ENCODE results near the gene DPEP1.

DPEP1 gene

DNA sequence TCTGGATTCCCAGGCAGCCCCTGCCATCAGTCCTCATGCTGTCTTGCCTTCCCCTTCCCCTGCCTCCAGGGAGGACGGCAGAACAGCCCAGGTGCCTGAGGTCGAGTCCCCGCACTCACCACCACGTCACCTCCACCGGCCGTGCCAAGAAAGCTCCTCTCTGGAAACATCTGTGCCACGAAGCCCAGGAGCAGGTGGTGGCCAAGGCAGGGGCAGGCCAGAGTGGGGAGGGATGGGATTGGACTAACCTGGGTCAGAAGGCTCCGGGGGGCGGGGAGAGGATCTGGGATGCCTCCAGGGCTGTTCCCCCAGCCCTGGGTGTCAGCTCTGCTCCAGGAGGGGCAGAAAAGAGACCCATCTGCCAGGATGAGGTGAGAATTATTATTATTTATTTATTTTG lies 7.4 kb upstream of the DPEP1 start:
- Histone ChIP-seq H3K36me3 (replicated peaks; ENCODE audit: low read depth, low read length) (no peaks in the 10 kb centered on the region), H3K4me3 (ENCODE audit: low read length) (no peak overlapping the region), H2AFZ (ENCODE audit: low read depth, low read length) (no peak overlapping the region), H3K9ac (ENCODE audit: low read length) (no peak overlapping the region), H3K79me2 (ENCODE audit: low read length) (no peaks in the 10 kb centered on the region), H3K4me2 (ENCODE audit: low read length) (no peak overlapping the region), H4K20me1 (ENCODE audit: insufficient read depth, low read length) (no peaks in the 10 kb centered on the region), H3K27ac (ENCODE audit: low read length) (no peak overlapping the region), H3K27me3 (ENCODE audit: low read depth, low read length) (no peaks in the 10 kb centered on the region), H3K9me3 (ENCODE audit: insufficient read depth, low read length) (no peaks in the 10 kb centered on the region), H3K4me1 (ENCODE audit: low read length) (no peaks in the 10 kb centered on the region)
- TF ChIP-seq, protein P1, sequence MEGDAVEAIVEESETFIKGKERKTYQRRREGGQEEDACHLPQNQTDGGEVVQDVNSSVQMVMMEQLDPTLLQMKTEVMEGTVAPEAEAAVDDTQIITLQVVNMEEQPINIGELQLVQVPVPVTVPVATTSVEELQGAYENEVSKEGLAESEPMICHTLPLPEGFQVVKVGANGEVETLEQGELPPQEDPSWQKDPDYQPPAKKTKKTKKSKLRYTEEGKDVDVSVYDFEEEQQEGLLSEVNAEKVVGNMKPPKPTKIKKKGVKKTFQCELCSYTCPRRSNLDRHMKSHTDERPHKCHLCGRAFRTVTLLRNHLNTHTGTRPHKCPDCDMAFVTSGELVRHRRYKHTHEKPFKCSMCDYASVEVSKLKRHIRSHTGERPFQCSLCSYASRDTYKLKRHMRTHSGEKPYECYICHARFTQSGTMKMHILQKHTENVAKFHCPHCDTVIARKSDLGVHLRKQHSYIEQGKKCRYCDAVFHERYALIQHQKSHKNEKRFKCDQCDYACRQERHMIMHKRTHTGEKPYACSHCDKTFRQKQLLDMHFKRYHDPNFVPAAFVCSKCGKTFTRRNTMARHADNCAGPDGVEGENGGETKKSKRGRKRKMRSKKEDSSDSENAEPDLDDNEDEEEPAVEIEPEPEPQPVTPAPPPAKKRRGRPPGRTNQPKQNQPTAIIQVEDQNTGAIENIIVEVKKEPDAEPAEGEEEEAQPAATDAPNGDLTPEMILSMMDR (IDR thresholded peaks at IDR 0.05; ENCODE audit: low read depth, low read length), result no peak
- TF ChIP-seq EZH2phosphoT487 (IDR thresholded peaks at IDR 0.05; ENCODE audit: low read depth), result no peak

DNA sequence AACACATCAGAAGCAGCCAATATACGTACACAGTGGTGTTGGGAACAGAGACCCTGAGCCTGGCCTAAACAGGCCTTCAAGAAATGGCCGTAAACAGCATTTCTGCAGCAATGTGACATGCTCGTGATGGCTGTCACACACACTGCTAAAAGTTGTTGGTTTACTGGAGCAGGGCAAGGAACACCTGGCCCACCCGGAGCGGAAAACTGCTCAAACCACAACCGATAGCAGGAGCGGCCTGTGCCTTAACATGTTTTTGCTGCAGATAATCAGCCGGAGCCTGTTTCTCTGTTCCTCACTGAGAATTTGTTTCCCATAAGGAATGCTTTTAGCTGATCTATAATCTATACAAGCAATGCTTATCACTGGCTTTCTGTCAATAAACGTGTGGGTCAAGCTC lies 6.0 kb upstream of the DPEP1 start:
- Histone ChIP-seq H3K9me3 (ENCODE audit: insufficient read depth, low read length) (no peaks in the 10 kb centered on the region), H3K9ac (ENCODE audit: low read length) (no peak overlapping the region), H4K20me1 (ENCODE audit: insufficient read depth, low read length) (no peaks in the 10 kb centered on the region), H3K4me2 (ENCODE audit: low read length) (no peak overlapping the region), H3K36me3 (replicated peaks; ENCODE audit: low read depth, low read length) (no peaks in the 10 kb centered on the region), H2AFZ (ENCODE audit: low read depth, low read length) (no peak overlapping the region), H3K4me1 (ENCODE audit: low read length) (no peaks in the 10 kb centered on the region), H3K27ac (ENCODE audit: low read length) (no peak overlapping the region), H3K27me3 (ENCODE audit: low read depth, low read length) (no peaks in the 10 kb centered on the region), H3K4me3 (ENCODE audit: low read length) (no peak overlapping the region), H3K79me2 (ENCODE audit: low read length) (no peaks in the 10 kb centered on the region)
- TF ChIP-seq, protein P1 (IDR thresholded peaks at IDR 0.05; ENCODE audit: low read depth, low read length), result no peak
- TF ChIP-seq EZH2phosphoT487 (IDR thresholded peaks at IDR 0.05; ENCODE audit: low read depth), result no peak

DNA sequence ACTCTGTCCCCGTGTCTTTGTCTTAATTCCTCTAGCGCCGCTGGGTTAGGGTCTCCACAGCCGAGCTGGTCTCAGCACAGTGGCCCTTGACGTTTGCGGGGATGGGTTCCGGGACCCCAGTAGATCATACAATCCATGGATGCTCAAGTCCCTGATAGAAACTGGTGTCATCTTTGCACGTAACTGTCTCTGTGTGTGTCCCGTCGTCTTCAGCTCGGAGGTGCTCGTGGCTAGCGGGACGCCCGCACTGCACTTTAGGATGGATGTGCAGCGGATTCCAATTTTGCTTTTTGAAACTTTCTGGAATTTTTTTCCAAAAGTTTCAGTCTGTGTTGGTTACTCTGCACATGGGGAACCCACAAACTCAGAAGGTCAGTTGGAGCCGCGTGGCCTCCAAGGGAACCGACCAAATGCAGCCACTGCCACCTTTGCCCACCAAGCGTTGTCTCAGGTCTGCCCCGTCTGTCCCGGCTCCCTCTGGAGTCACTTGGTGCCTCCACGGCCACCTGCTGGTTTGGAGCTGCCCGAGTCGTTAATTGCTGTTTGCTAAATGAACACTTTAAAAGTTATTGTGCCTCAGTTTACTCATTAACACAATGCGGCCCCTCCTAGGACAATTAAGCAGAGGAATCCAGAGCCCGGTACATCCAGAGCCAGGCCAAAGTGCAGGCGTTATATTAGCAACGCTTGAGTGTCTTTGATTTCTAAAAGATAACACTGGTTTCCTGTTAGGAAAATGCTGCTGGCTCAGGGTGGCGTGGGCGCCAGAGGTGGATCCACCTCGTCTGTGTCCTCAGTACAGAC lies 5.3 kb upstream of the DPEP1 start:
- H3K4me3 ChIP-seq (ENCODE audit: low read length), result no peak overlapping the region
- TF ChIP-seq EZH2phosphoT487 (IDR thresholded peaks at IDR 0.05; ENCODE audit: low read depth), result no peak
- TF ChIP-seq, protein P1 (IDR thresholded peaks at IDR 0.05; ENCODE audit: low read depth, low read length), result no peak

DNA sequence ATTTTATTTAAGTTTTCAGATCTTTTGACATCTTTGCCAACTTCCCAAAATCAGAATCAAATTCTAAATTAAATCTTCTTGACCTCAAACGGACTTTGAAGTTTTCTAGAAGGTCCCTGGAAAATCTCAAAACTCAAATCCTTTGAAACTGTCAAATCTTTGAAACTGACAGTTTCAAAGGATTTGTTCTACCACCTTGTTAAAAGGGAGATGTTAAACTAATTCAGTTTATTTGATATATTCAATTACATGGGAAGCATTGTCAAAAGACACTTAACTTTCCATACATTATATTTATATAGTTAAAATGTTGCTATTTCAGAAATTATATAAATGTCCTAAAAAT lies 3.4 kb upstream of the DPEP1 start:
- Histone ChIP-seq H4K20me1 (ENCODE audit: insufficient read depth, low read length) (no peaks in the 10 kb centered on the region), H3K4me2 (ENCODE audit: low read length) (no peak overlapping the region), H3K9me3 (ENCODE audit: insufficient read depth, low read length) (no peaks in the 10 kb centered on the region), H3K4me3 (ENCODE audit: low read length) (no peak overlapping the region), H3K36me3 (replicated peaks; ENCODE audit: low read depth, low read length) (no peaks in the 10 kb centered on the region), H3K79me2 (ENCODE audit: low read length) (no peaks in the 10 kb centered on the region), H3K4me1 (ENCODE audit: low read length) (no peaks in the 10 kb centered on the region), H2AFZ (ENCODE audit: low read depth, low read length) (no peak overlapping the region), H3K27me3 (ENCODE audit: low read depth, low read length) (no peaks in the 10 kb centered on the region), H3K27ac (ENCODE audit: low read length) (no peak overlapping the region), H3K9ac (ENCODE audit: low read length) (no peak overlapping the region)
- TF ChIP-seq, protein P1 (IDR thresholded peaks at IDR 0.05; ENCODE audit: low read depth, low read length), result no peak
- no peak for TF ChIP-seq EZH2phosphoT487 (IDR thresholded peaks at IDR 0.05; ENCODE audit: low read depth)

More for the DNA sequence above, 5.3 kb upstream of the DPEP1 start:
- Histone ChIP-seq H3K79me2 (ENCODE audit: low read length) (no peaks in the 10 kb centered on the region), H3K9ac (ENCODE audit: low read length) (no peak overlapping the region), H3K4me1 (ENCODE audit: low read length) (no peaks in the 10 kb centered on the region), H3K27ac (ENCODE audit: low read length) (no peak overlapping the region), H3K27me3 (ENCODE audit: low read depth, low read length) (no peaks in the 10 kb centered on the region), H3K4me2 (ENCODE audit: low read length) (no peak overlapping the region), H2AFZ (ENCODE audit: low read depth, low read length) (no peak overlapping the region), H4K20me1 (ENCODE audit: insufficient read depth, low read length) (no peaks in the 10 kb centered on the region), H3K36me3 (replicated peaks; ENCODE audit: low read depth, low read length) (no peaks in the 10 kb centered on the region), H3K9me3 (ENCODE audit: insufficient read depth, low read length) (no peaks in the 10 kb centered on the region)
